Measurements from ENCODE around the gene RBFOX1.

RBFOX1 gene

GRCh38 chr16:7376227-7376626, 43.6 kb downstream of the RBFOX1 start:
- DNase-seq: no peak

- DNase-seq: no peak
Observed at GRCh38 chr16:7377231-7377630, 44.6 kb downstream of the RBFOX1 start.

GRCh38 chr16:7378024-7378695, 45.5 kb downstream of the RBFOX1 start:
- DNase-seq: no peak

GRCh38 chr16:7380441-7380840, 47.8 kb downstream of the RBFOX1 start:
- DNase-seq: no peak

GRCh38 chr16:7380911-7381310, 48.3 kb downstream of the RBFOX1 start:
- DNase-seq: no peak

- no peak for DNase-seq
Observed at GRCh38 chr16:7381671-7382070, 49.0 kb downstream of the RBFOX1 start.

GRCh38 chr16:7382521-7382920, 49.9 kb downstream of the RBFOX1 start:
- no peak for DNase-seq

- no peak for DNase-seq
Observed at GRCh38 chr16:7390974-7391373, 58.3 kb downstream of the RBFOX1 start.

- DNase-seq: no peak
Observed at GRCh38 chr16:7391694-7392093, 59.0 kb downstream of the RBFOX1 start.

GRCh38 chr16:7392206-7392605, 59.6 kb downstream of the RBFOX1 start:
- DNase-seq: no peak

- DNase-seq: no peak
Observed at GRCh38 chr16:7393680-7394079, 61.0 kb downstream of the RBFOX1 start.

- DNase-seq: no peak
Observed at GRCh38 chr16:7394720-7395336, 62.2 kb downstream of the RBFOX1 start.

GRCh38 chr16:7397901-7398300, 65.3 kb downstream of the RBFOX1 start:
- DNase-seq: no peak

- no peak for DNase-seq
Observed at GRCh38 chr16:7398536-7398935, 65.9 kb downstream of the RBFOX1 start.

GRCh38 chr16:7399296-7399695, 66.7 kb downstream of the RBFOX1 start:
- no peak for DNase-seq

GRCh38 chr16:7400117-7400890, 67.7 kb downstream of the RBFOX1 start:
- DNase-seq: no peak

GRCh38 chr16:7404217-7404616, 71.6 kb downstream of the RBFOX1 start:
- DNase-seq: no peak

- DNase-seq: no peak
Observed at GRCh38 chr16:7405166-7405565, 72.5 kb downstream of the RBFOX1 start.

- DNase-seq: no peak
Observed at GRCh38 chr16:7408700-7409365, 76.2 kb downstream of the RBFOX1 start.

GRCh38 chr16:7419441-7419840, 86.8 kb downstream of the RBFOX1 start:
- no peak for DNase-seq

- DNase-seq: no peak
Observed at GRCh38 chr16:7420079-7420478, 87.4 kb downstream of the RBFOX1 start.

GRCh38 chr16:7420843-7421242, 88.2 kb downstream of the RBFOX1 start:
- no peak for DNase-seq

- DNase-seq: no peak
Observed at GRCh38 chr16:7421578-7421977, 88.9 kb downstream of the RBFOX1 start.

All from activated CD4-positive, alpha-beta T cell treated with anti-CD3 and anti-CD28 coated beads for 4 hours (primary cell).